Activated naive CD4-positive, alpha-beta T cell treated with anti-CD3 and anti-CD28 coated beads, Interleukin-2, amount 50 U/mL, for 24 hours (primary cell): ENCODE measurements around the gene STIM2.
"Not testable (repeated sequence)": the region's sequence is repeated elsewhere in the genome, so short reads cannot be mapped to it uniquely, and the experiment has no call there.

Experiments used
- H3K27ac Mint-ChIP-seq: one replicate; pipeline ENCODE4 v1.8.0; 2021; ENCODE audit warnings: mild to moderate bottlenecking, mixed read lengths
- H3K27me3 Mint-ChIP-seq: one replicate; pipeline ENCODE4 v1.8.0; 2021; ENCODE audit warnings: mixed read lengths
- H3K36me3 Mint-ChIP-seq: one replicate; pipeline ENCODE4 v1.8.0; 2021; ENCODE audit warnings: mixed read lengths
- H3K4me1 Mint-ChIP-seq: one replicate; pipeline ENCODE4 v1.8.0; 2021; ENCODE audit warnings: mixed read lengths
- H3K4me3 Mint-ChIP-seq: one replicate; pipeline ENCODE4 v1.8.0; 2021; ENCODE audit warnings: mild to moderate bottlenecking, mixed read lengths
- H3K9me3 Mint-ChIP-seq: one replicate; pipeline ENCODE4 v1.8.0; 2021; ENCODE audit warnings: mixed read lengths

The STIM2 gene

DNA sequence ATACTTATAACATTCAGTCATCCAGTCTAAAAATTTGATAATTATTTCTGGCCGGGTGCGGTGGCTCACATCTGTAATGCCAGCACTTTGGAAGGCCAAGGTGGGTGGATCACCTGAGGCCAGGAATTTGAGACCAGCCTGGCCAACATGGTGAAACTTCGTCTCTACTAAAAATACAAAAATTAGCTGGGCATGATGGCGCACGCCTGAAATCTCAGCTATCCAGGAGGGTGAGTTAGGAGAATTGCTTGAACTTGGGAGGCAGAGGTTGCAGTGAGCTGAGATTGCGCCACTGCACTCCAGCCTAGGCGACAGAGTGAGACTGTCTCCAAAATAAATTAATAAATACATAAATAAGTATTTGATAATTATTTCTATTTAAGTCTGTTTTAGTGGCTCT, 34.2 kb downstream of the STIM2 start:
- not testable (repeated sequence) for H3K27ac Mint-ChIP-seq, H3K27me3 Mint-ChIP-seq, H3K4me3 Mint-ChIP-seq, H3K9me3 Mint-ChIP-seq
- H3K4me1 Mint-ChIP-seq, result peaks cover 79% of the 10 kb centered on the region
- peaks cover 14% of the 10 kb centered on the region for H3K36me3 Mint-ChIP-seq

DNA sequence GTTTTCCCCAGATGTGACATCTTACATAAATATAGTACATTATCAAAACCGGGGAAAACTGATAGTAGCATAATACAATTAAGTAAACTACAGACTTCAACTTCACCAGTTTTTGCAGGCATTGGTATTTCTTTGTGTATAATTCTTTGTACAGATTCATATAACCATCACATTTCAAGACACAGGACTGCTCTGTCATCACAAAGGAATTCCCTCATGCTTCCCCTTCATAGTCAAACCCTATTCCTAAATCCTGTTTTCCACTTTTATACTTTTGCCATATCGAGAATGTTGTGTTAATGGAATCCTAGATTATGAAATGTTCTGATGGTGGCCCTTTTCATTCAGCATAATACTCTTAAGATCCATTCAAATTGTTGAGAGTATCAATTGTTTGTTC, 36.0 kb downstream of the STIM2 start:
- H3K9me3 Mint-ChIP-seq, result no peaks in the 10 kb centered on the region
- peaks cover 14% of the 10 kb centered on the region for H3K36me3 Mint-ChIP-seq
- H3K27ac Mint-ChIP-seq, result no peak overlapping the region
- H3K4me3 Mint-ChIP-seq, result no peak overlapping the region
- H3K4me1 Mint-ChIP-seq, result peaks cover 85% of the 10 kb centered on the region
- no peaks in the 10 kb centered on the region for H3K27me3 Mint-ChIP-seq

GRCh38 chr4:26899991-26900390, 39.4 kb downstream of the STIM2 start:
- H3K4me3 Mint-ChIP-seq, result peak overlapping the region; percentile 56
- no peaks in the 10 kb centered on the region for H3K9me3 Mint-ChIP-seq
- H3K4me1 Mint-ChIP-seq, result peaks cover 88% of the 10 kb centered on the region
- H3K27ac Mint-ChIP-seq, result peak overlapping the region; percentile 32
- peaks cover 11% of the 10 kb centered on the region for H3K36me3 Mint-ChIP-seq
- no peaks in the 10 kb centered on the region for H3K27me3 Mint-ChIP-seq

DNA sequence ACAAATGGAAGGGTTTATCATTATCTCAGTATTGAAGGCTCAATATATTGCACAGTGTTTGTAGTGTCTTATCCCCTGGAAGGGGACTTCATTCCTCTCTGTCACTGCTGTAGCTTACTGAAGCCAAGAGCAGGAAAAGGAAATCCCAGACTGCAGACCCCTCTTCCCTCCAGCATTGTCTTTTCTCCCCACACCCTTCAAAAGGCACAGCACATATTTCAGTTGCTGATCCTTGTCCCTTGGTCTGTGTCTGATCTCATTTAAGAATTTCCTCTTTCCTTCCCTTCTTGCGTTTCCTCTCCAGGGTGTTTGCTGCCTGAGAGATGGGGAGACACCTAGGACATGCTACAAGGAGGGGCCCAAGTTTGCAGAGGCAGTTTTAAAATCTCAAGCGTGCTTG, 40.1 kb downstream of the STIM2 start:
- Mint-ChIP-seq H3K4me3 (no peak overlapping the region), H3K9me3 (no peaks in the 10 kb centered on the region), H3K36me3 (peaks cover 13% of the 10 kb centered on the region), H3K27ac (peak overlapping the region; percentile 1), H3K27me3 (no peaks in the 10 kb centered on the region), H3K4me1 (peaks cover 87% of the 10 kb centered on the region)

GRCh38 chr4:26905172-26905571, 44.5 kb downstream of the STIM2 start:
- Mint-ChIP-seq H3K27ac (peak overlapping the region; percentile 38), H3K27me3 (no peaks in the 10 kb centered on the region), H3K4me1 (peaks cover 85% of the 10 kb centered on the region), H3K36me3 (peaks cover 10% of the 10 kb centered on the region), H3K9me3 (no peaks in the 10 kb centered on the region), H3K4me3 (peak overlapping the region; percentile 45)

GRCh38 chr4:26907731-26908599, 47.3 kb downstream of the STIM2 start:
- peak overlapping the region; percentile 53 for H3K27ac Mint-ChIP-seq
- H3K36me3 Mint-ChIP-seq, result peaks cover 10% of the 10 kb centered on the region
- H3K27me3 Mint-ChIP-seq, result no peaks in the 10 kb centered on the region
- H3K4me1 Mint-ChIP-seq, result peaks cover 88% of the 10 kb centered on the region
- H3K4me3 Mint-ChIP-seq, result peak overlapping the region; percentile 23
- no peaks in the 10 kb centered on the region for H3K9me3 Mint-ChIP-seq

- peaks cover 6% of the 10 kb centered on the region for H3K36me3 Mint-ChIP-seq
- no peak overlapping the region for H3K4me3 Mint-ChIP-seq
- H3K27ac Mint-ChIP-seq, result no peak overlapping the region
- peaks cover 85% of the 10 kb centered on the region for H3K4me1 Mint-ChIP-seq
- H3K9me3 Mint-ChIP-seq, result no peaks in the 10 kb centered on the region
- H3K27me3 Mint-ChIP-seq, result no peaks in the 10 kb centered on the region
Observed at GRCh38 chr4:26909369-26909768, 48.7 kb downstream of the STIM2 start.

- peaks cover 3% of the 10 kb centered on the region for H3K36me3 Mint-ChIP-seq
- peaks cover 91% of the 10 kb centered on the region for H3K4me1 Mint-ChIP-seq
- H3K4me3 Mint-ChIP-seq, result no peak overlapping the region
- no peaks in the 10 kb centered on the region for H3K27me3 Mint-ChIP-seq
- H3K27ac Mint-ChIP-seq, result no peak overlapping the region
- no peaks in the 10 kb centered on the region for H3K9me3 Mint-ChIP-seq
Observed at GRCh38 chr4:26911254-26911653, 50.6 kb downstream of the STIM2 start.

DNA sequence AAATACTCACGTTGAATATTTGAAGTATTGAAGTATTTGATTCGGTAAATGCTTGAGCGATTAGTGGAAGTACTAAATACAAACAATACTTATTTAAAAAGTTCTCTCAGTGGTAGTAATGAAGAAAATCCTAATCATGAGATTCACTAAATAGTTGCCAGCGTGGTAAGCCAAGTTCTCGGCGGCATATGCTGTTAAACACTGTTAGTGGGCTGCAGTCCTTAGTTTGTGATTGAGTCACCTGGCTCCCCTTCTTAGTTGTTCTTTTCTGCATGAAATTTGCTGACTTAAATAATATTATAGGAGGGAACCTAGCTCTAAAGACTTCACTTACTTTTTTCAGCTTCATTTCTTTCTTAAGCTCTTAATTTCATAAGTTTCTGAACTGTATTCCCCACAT, 51.4 kb downstream of the STIM2 start:
- peaks cover 3% of the 10 kb centered on the region for H3K36me3 Mint-ChIP-seq
- H3K4me1 Mint-ChIP-seq, result peaks cover 94% of the 10 kb centered on the region
- no peaks in the 10 kb centered on the region for H3K9me3 Mint-ChIP-seq
- H3K27me3 Mint-ChIP-seq, result no peaks in the 10 kb centered on the region
- H3K4me3 Mint-ChIP-seq, result no peak overlapping the region
- H3K27ac Mint-ChIP-seq, result no peak overlapping the region

- Mint-ChIP-seq H3K9me3 (no peaks in the 10 kb centered on the region), H3K4me1 (peaks cover 92% of the 10 kb centered on the region), H3K27me3 (no peaks in the 10 kb centered on the region), H3K36me3 (peaks cover 3% of the 10 kb centered on the region), H3K4me3 (peak overlapping the region; percentile 5), H3K27ac (peak overlapping the region; percentile 25)
Observed at GRCh38 chr4:26912810-26913209, 52.2 kb downstream of the STIM2 start.

GRCh38 chr4:26916195-26916594, 55.6 kb downstream of the STIM2 start:
- peaks cover 22% of the 10 kb centered on the region for H3K36me3 Mint-ChIP-seq
- no peaks in the 10 kb centered on the region for H3K9me3 Mint-ChIP-seq
- no peaks in the 10 kb centered on the region for H3K27me3 Mint-ChIP-seq
- no peak overlapping the region for H3K4me3 Mint-ChIP-seq
- peak overlapping the region; percentile 52 for H3K27ac Mint-ChIP-seq
- H3K4me1 Mint-ChIP-seq, result peaks cover 79% of the 10 kb centered on the region

DNA sequence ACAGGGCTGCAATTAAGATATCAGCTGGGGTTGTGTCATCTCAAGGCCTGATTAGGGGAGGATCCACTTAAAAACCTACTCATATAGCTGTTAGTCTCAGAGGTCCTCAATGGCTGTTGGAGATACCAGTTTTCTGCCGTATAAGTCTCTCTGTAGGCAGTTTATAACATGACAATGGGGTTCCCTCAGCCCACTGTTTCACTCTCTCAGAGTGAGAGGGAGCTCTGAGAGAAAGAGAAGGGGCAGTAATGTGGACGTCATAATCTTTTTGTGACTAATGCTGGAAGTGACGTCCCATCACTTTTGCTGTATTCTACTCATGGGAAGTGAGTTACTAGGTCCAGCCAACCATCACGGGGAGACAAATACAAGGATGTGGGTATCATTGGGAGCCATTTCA, 70.3 kb downstream of the STIM2 start:
- Mint-ChIP-seq H3K9me3 (no peaks in the 10 kb centered on the region), H3K27ac (peak overlapping the region; percentile 26)

GRCh38 chr4:26931451-26931850, 70.8 kb downstream of the STIM2 start:
- no peak overlapping the region for H3K27ac Mint-ChIP-seq
- H3K27me3 Mint-ChIP-seq, result no peaks in the 10 kb centered on the region
- H3K4me3 Mint-ChIP-seq, result no peak overlapping the region
- peaks cover 65% of the 10 kb centered on the region for H3K4me1 Mint-ChIP-seq
- peaks cover 6% of the 10 kb centered on the region for H3K36me3 Mint-ChIP-seq
- H3K9me3 Mint-ChIP-seq, result no peaks in the 10 kb centered on the region

More for the DNA sequence above, 70.3 kb downstream of the STIM2 start:
- Mint-ChIP-seq H3K4me3 (no peak overlapping the region), H3K36me3 (peaks cover 6% of the 10 kb centered on the region), H3K4me1 (peaks cover 60% of the 10 kb centered on the region), H3K27me3 (no peaks in the 10 kb centered on the region)

DNA sequence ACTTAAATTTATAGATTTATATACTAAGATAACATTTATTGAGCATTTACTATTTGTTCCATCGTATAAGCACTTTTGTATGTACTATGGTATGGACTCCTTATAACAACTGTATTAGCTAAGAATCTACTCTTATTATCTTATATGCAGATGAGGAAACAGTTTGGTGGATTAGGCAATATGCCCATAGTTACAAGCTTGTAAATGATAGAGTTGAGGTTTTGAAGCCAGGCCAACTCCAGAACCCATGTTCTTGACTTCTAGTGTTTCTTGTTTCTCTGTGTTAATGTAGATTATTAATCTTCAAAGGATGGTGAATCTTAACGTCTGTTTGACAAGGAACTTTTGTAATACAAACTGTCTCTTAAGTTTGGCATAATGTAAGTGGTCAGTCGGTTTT, 71.3 kb downstream of the STIM2 start:
- Mint-ChIP-seq H3K27me3 (no peaks in the 10 kb centered on the region), H3K36me3 (peaks cover 6% of the 10 kb centered on the region), H3K4me3 (no peak overlapping the region), H3K27ac (no peak overlapping the region), H3K4me1 (peaks cover 70% of the 10 kb centered on the region), H3K9me3 (no peaks in the 10 kb centered on the region)

GRCh38 chr4:26935397-26935796, 74.8 kb downstream of the STIM2 start:
- Mint-ChIP-seq H3K4me1 (peaks cover 83% of the 10 kb centered on the region), H3K4me3 (no peak overlapping the region), H3K36me3 (peaks cover 6% of the 10 kb centered on the region), H3K27ac (no peak overlapping the region), H3K9me3 (no peaks in the 10 kb centered on the region), H3K27me3 (no peaks in the 10 kb centered on the region)

GRCh38 chr4:26936284-26937065, 75.8 kb downstream of the STIM2 start:
- Mint-ChIP-seq H3K4me1 (peaks cover 83% of the 10 kb centered on the region), H3K9me3 (no peaks in the 10 kb centered on the region), H3K4me3 (peak overlapping the region; percentile 13), H3K27ac (peak overlapping the region; percentile 66), H3K36me3 (peaks cover 6% of the 10 kb centered on the region), H3K27me3 (no peaks in the 10 kb centered on the region)
